Activated T-helper 2 cell treated with anti-CD3 and anti-CD28 coated beads, Interferon-gamma antibody, Interleukin-2, Interleukin-4, amounts not matched to agents 10 μg/mL and 5 μg/mL and 100 μg/mL, durations not matched to agents 14 hours and 24 hours and 36 hours (primary cell): ENCODE data around the gene TMEM52B. TPM values are rescaled to one million over a fixed set of nuclear protein-coding genes. Genes with fewer than 3 reads are reported as not detected.
"Not testable (repeated sequence)": the region's sequence is repeated elsewhere in the genome, so short reads cannot be mapped to it uniquely, and the experiment has no call there.

Experiments
- DNase-seq: peaks from one replicate; pipeline ENCODE4 v3.0.0; 2021; ENCODE audit warnings: low spot score
- H3K27ac Mint-ChIP-seq: one replicate; pipeline ENCODE4 v1.8.0; 2021; ENCODE audit warnings: mixed read lengths
- H3K27me3 Mint-ChIP-seq: one replicate; pipeline ENCODE4 v1.8.0; 2021; ENCODE audit warnings: low read depth, mixed read lengths
- H3K36me3 Mint-ChIP-seq: one replicate; pipeline ENCODE4 v1.8.0; 2021; ENCODE audit warnings: low read depth, mixed read lengths
- H3K4me1 Mint-ChIP-seq: one replicate; pipeline ENCODE4 v1.8.0; 2021; ENCODE audit warnings: low read depth, mixed read lengths
- H3K4me3 Mint-ChIP-seq: one replicate; pipeline ENCODE4 v1.8.0; 2021; ENCODE audit warnings: low read depth, mild to moderate bottlenecking, moderate library complexity, mixed read lengths
- H3K9me3 Mint-ChIP-seq: one replicate; pipeline ENCODE4 v1.8.0; 2021; ENCODE audit warnings: mixed read lengths
- intact Hi-C: fragments of 100-400 bp; cut with micrococcal nuclease; formaldehyde crosslinking; loops from one replicate; pipeline ENCODE4 v1.15.1; 2023
- total RNA-seq: library from RNA; stranded (reverse); gene quantifications from 2 replicates; pipeline ENCODE4 v1.2.3, GENCODE V29; 2022

The TMEM52B gene
- total RNA-seq, 1 donor from 2014 or later, result not detected

DNA sequence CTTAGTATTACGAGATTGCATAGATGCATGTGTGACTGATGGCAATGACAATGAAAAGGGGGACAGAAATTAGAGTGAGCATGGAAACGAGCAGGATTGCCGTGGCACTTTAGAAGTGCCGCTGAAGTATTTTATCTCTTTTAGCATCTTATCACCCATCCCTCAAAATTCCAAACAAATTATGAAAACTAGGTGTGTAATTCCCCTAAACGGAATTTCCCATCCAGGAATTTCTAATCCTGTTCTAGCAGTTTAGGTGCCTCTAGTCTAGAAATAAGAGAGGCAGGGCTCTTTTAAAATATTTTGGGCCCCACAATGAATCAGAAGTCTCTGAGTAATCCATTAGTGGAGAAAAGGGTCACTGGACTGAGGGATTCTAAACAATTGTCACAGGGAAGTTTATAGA, 947 bp downstream of the TMEM52B start:
- no peaks in the 10 kb centered on the region for H3K9me3 Mint-ChIP-seq
- H3K36me3 Mint-ChIP-seq, result no peaks in the 10 kb centered on the region
- no peaks in the 10 kb centered on the region for H3K4me1 Mint-ChIP-seq
- no peak overlapping the region for H3K27ac Mint-ChIP-seq
- DNase-seq, result no peak
- no peak overlapping the region for H3K4me3 Mint-ChIP-seq
- intact Hi-C loops, result no loop called here
- peaks cover 29% of the 10 kb centered on the region for H3K27me3 Mint-ChIP-seq

DNA sequence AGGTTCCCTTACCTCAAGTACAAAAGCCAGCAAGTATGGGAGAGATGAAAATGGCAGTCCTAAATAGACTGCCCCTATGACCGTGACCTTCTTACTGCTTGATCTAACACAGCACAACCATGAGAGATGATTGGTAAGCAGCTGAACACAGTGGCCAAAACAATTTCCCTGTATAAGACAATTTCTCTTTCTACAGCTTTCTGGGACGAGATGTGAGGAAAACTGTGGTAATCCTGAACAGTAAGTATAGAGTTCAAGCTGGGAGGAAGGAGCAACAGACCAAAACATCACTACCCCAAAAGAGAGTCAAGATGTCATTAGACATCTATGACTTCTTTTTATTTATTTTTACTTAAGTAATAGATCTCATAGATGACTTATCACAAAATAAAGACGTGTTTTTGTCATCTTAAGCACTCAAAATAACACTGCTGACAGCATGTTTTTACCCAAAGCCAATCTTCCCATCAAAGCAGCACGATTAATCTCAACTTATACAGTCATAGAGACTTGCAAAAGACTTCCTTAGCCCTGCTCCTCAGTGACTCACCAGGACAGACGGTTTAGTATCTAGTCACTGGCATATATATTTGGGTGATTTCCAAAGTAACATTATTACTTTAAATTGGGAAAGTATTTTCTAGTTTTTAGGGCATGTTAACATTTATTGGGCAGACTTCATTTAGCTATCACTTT, 3.7 kb downstream of the TMEM52B start:
- Mint-ChIP-seq H3K9me3 (no peaks in the 10 kb centered on the region), H3K36me3 (no peaks in the 10 kb centered on the region), H3K27ac (no peak overlapping the region), H3K27me3 (peaks cover 21% of the 10 kb centered on the region), H3K4me1 (no peaks in the 10 kb centered on the region), H3K4me3 (no peak overlapping the region)
- intact Hi-C loops, result no loop called here
- DNase-seq, result no peak

DNA sequence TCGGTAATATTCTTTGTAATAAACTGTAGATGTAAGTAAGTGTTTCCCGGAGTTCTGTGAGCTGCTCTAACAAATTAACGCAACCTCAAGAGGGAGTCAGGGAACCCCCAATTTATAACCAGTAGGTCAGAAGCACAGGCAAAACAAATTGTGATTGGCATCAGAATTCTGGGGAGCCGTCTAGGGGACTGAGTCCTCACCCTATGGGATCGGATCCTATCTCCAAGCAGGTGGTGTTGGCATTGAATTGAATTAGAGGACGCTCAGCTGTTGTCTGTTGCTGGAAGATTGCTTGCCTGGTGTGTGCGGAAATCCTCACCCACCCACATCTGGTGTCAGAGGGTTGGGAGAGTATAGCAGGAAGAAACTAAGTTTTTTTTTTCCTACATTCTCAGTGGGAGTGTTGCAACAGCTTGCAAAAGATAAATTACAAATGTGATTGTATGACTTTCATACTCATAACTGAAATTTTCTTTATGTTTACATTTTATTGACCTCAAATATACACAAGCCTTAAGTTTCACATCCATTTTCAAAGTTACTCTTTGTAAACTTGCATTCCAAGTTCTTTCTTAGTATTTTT, 5.5 kb downstream of the TMEM52B start:
- intact Hi-C loops, result no loop called here
- Mint-ChIP-seq H3K4me3 (no peak overlapping the region), H3K27ac (no peak overlapping the region), H3K27me3 (peaks cover 18% of the 10 kb centered on the region), H3K36me3 (no peaks in the 10 kb centered on the region), H3K4me1 (no peaks in the 10 kb centered on the region), H3K9me3 (no peaks in the 10 kb centered on the region)
- DNase-seq, result no peak

DNA sequence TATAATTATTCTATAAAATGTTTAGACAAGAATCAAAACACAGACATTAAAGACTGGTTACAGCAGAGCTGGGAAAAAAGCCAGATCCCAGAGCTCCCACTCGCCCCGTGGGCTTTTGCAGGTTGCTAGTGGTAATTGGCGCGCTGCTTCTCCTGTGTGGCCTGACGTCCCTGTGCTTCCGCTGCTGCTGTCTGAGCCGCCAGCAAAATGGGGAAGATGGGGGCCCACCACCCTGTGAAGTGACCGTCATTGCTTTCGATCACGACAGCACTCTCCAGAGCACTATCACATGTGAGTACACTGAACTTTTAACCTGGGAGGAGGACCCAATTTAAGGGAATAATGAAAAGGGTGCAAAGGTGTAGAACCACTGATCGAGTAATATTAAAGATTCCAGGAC, 7.5 kb downstream of the TMEM52B start:
- intact Hi-C loops, result no loop called here
- peaks cover 2% of the 10 kb centered on the region for H3K4me1 Mint-ChIP-seq
- H3K27me3 Mint-ChIP-seq, result peaks cover 26% of the 10 kb centered on the region
- H3K27ac Mint-ChIP-seq, result no peak overlapping the region
- H3K4me3 Mint-ChIP-seq, result no peak overlapping the region
- DNase-seq, result no peak
- H3K36me3 Mint-ChIP-seq, result no peaks in the 10 kb centered on the region
- no peaks in the 10 kb centered on the region for H3K9me3 Mint-ChIP-seq

DNA sequence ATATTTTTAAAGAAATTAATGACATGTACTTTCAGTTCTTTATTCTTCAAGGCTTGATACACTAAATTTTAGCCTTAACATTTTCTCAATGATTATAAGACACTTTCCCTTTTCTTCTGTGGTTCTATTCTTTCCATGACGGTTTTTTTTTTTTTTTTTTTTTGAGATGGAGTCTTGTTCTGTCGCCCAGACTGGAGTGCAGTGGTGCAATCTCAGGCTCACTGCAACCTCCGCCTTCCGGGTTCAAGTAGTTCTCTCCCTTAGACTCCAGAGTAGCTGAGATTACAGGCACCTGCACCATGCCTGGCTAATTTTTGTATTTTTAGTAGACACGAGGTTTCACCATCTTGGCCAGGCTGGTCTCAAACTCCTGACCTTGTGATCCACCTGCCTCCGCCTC, 8.1 kb downstream of the TMEM52B start:
- H3K27ac Mint-ChIP-seq, H3K9me3 Mint-ChIP-seq, intact Hi-C loops, H3K4me3 Mint-ChIP-seq, H3K36me3 Mint-ChIP-seq, H3K4me1 Mint-ChIP-seq, DNase-seq: not testable (repeated sequence)
- H3K27me3 Mint-ChIP-seq, result peaks cover 28% of the 10 kb centered on the region

DNA sequence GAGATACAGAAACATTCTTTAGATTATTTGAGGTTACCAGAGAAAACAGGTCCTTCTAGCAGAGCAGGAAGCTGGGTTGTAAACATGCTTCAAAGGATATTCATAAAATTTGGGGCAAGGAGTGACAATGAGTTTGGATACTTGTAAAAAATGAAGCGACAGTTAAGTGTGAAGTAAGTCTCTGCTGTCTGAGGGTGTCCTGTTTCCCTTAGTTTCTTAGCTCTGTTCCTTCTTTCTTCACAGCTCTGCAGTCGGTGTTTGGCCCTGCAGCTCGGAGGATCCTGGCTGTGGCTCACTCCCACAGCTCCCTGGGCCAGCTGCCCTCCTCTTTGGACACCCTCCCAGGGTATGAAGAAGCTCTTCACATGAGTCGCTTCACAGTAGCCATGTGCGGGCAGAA, 10.8 kb downstream of the TMEM52B start:
- H3K27ac Mint-ChIP-seq, result no peak overlapping the region
- H3K4me3 Mint-ChIP-seq, result no peak overlapping the region
- no peaks in the 10 kb centered on the region for H3K36me3 Mint-ChIP-seq
- no peak for DNase-seq
- intact Hi-C loops, result loop anchor here (2.0 to 5.0 kb wide), 2 partner anchors 37 to 177 kb away; partner anchors contain the start of gene CLEC12B
- H3K9me3 Mint-ChIP-seq, result no peaks in the 10 kb centered on the region
- peaks cover 2% of the 10 kb centered on the region for H3K4me1 Mint-ChIP-seq
- peaks cover 31% of the 10 kb centered on the region for H3K27me3 Mint-ChIP-seq

DNA sequence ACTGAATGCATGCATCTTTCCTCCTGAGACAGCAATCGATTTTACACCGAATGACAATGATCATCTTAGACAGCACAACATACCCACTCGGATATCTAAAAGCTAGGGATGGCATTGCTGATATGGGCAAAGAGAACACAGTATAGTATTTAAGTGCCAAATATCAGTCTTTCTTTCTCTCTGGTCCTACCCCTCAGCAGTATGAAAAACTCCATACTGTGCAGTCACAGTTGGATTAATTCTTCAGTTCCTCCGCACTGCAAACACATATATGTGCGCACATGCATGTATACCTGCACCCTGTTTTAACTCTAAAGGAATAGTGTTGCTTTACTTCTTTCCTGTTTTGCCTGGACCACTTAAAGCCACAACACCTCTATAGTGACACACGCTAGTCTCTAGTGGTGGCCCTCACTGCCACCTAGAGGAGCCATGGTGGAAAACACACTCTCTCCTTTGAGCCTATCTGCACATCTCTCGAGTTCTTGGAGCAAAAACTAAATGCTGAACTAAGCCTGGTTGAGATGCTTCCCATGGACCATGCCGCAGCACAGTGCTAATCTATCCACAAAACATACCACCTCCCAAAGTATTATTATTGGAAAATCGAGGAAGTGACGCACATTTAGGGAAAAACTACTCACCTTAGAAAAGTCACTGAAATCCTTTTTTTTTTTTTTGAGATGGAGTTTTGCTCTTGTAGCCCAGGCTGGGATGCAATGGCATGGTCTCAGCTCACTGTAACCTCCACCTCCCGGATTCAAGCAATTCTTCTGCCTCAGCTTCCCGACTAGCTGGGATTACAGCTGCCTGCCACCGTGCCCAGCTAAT, 11.9 kb downstream of the TMEM52B start:
- Mint-ChIP-seq H3K9me3 (no peaks in the 10 kb centered on the region), H3K4me3 (no peak overlapping the region), H3K36me3 (no peaks in the 10 kb centered on the region), H3K27ac (no peak overlapping the region), H3K4me1 (peaks cover 2% of the 10 kb centered on the region), H3K27me3 (peaks cover 35% of the 10 kb centered on the region)
- peak; percentile 18 for DNase-seq
- intact Hi-C loops, result loop anchor here (2.0 to 5.0 kb wide), 2 partner anchors 38 to 178 kb away; partner anchors contain the start of gene CLEC12B

DNA sequence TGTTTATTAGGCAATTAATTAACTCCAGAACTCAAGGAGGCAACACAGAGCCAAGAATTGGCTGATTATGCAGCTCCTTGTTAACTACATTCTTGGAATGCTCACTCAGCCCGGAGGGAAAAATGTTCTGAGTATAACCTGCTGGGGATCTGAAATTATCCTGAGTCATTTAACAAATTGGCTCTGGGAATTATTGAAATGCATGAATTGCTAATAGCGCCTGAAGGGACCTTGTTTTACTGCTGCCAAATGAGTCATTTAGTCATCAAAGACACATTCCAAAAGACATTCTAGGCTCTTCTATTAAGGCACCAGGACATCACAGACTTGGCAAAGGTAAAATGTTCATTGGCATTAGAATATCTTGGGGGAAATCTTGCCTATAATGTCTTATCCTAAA, 13.0 kb downstream of the TMEM52B start:
- Mint-ChIP-seq H3K4me1 (peaks cover 2% of the 10 kb centered on the region), H3K36me3 (no peaks in the 10 kb centered on the region), H3K27ac (no peak overlapping the region), H3K9me3 (no peaks in the 10 kb centered on the region), H3K27me3 (peaks cover 33% of the 10 kb centered on the region), H3K4me3 (no peak overlapping the region)
- intact Hi-C loops, result loop anchor here (2.0 to 5.0 kb wide), 2 partner anchors 39 to 180 kb away; partner anchors contain the start of gene CLEC12B
- DNase-seq, result no peak

DNA sequence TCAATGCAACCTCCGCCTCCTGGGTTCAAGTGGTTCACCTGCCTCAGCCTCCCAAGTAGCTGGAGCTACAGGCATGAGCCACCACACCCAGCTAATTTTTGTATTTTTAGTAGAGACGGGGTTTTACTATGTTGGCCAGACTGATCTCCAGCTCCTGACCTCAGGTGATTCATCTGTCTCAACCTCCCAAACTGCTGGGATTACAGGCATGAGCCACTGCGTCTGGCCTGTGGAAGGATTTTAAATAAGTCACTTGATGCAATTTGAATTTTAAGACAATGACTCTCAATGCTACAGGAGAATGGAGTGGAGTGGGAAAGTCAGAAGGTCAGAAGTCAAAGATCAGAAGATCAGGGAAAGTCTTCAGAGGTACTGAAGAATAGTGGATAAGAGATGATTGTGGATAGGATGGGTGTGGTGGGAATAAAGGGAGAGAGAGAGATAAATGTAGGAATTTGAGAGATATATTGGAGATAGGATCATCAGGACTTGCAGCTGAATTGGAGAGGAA, 15.4 kb downstream of the TMEM52B start:
- Mint-ChIP-seq H3K9me3 (no peaks in the 10 kb centered on the region), H3K27me3 (peaks cover 33% of the 10 kb centered on the region), H3K4me1 (peaks cover 2% of the 10 kb centered on the region), H3K27ac (no peak overlapping the region), H3K4me3 (no peak overlapping the region), H3K36me3 (no peaks in the 10 kb centered on the region)
- intact Hi-C loops, result loop anchor here (5.0 kb wide), 1 partner anchor 182 kb away; the partner anchor contains the start of gene CLEC12B
- no peak for DNase-seq

DNA sequence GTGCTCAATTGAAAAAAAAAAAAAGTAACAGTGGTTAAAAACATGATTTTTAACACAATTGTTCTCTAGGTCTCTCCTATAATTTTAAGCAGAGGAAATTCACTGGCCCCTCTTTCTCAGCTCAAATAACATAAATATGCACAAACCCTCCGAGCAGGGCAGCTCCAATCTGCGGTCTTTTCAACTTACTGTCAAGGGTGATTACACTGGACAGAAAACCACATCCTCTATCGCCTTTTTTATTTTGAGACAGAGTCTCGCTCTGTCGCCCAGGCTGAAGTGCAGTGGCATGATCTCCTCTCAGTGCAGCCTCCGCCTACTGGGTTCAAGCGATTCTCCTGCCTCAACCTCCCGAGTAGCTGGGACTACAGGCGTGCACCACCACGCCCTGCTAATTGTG, 17.4 kb downstream of the TMEM52B start:
- H3K36me3 Mint-ChIP-seq, result no peaks in the 10 kb centered on the region
- H3K27ac Mint-ChIP-seq, result no peak overlapping the region
- peaks cover 22% of the 10 kb centered on the region for H3K27me3 Mint-ChIP-seq
- intact Hi-C loops, result no loop called here
- no peaks in the 10 kb centered on the region for H3K4me1 Mint-ChIP-seq
- DNase-seq, result no peak
- H3K4me3 Mint-ChIP-seq, result no peak overlapping the region
- no peaks in the 10 kb centered on the region for H3K9me3 Mint-ChIP-seq

DNA sequence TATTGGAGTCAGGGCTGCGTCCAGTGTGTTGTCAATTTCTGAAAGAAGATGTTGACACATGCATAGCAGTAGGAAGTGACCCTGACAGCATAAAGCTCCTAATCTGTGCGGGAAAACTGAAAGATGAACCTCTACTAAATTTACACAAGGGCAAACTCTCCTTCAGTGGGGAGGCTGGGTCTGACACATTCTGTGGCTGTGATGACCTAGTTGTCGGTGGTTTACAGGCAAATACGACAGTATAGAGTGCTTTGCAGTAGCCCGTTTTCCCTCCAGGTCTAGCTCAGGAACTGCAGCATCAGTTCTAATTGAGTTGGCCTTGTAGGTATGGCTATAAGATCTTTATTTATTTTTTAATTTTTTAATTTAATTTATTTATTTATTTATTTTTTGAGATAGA, 19.0 kb downstream of the TMEM52B start:
- no peaks in the 10 kb centered on the region for H3K4me1 Mint-ChIP-seq
- DNase-seq, result no peak
- no peak overlapping the region for H3K4me3 Mint-ChIP-seq
- peaks cover 17% of the 10 kb centered on the region for H3K27me3 Mint-ChIP-seq
- H3K9me3 Mint-ChIP-seq, result no peaks in the 10 kb centered on the region
- intact Hi-C loops, result no loop called here
- H3K27ac Mint-ChIP-seq, result no peak overlapping the region
- no peaks in the 10 kb centered on the region for H3K36me3 Mint-ChIP-seq

DNA sequence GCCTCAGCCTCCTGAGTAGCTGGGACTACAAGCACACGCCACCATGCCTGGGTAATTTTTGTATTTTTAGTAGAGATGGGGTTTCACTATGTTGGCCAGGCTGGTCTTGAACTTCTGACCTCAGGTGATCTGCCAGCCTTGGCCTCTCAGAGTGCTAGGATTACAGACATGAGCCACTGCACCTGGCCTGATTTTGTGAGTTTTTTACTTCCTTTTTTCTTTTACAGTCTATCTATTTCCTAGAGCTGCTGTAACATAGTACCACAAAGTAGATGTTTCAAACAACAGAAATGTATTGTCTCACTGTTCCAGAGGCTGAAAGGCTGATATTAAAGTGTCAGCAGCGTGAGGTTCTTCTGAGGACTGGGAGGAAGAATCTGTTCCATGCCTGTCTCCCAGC, 25.7 kb downstream of the TMEM52B start:
- H3K27ac Mint-ChIP-seq, H3K4me1 Mint-ChIP-seq, DNase-seq, intact Hi-C loops, H3K36me3 Mint-ChIP-seq, H3K9me3 Mint-ChIP-seq, H3K4me3 Mint-ChIP-seq: not testable (repeated sequence)
- H3K27me3 Mint-ChIP-seq, result peaks cover 35% of the 10 kb centered on the region
